ENCODE results near the gene BCORL1. TPM values are rescaled to one million over a fixed set of nuclear protein-coding genes. Genes with fewer than 3 reads are reported as not detected.

Gene BCORL1
- total and polyA plus RNA-seq, 2 of the 8 experiments (the other 6 are each of a cell fraction or from before 2014, with no cell fraction given) = 1.4 to 6.2 TPM

DNA sequence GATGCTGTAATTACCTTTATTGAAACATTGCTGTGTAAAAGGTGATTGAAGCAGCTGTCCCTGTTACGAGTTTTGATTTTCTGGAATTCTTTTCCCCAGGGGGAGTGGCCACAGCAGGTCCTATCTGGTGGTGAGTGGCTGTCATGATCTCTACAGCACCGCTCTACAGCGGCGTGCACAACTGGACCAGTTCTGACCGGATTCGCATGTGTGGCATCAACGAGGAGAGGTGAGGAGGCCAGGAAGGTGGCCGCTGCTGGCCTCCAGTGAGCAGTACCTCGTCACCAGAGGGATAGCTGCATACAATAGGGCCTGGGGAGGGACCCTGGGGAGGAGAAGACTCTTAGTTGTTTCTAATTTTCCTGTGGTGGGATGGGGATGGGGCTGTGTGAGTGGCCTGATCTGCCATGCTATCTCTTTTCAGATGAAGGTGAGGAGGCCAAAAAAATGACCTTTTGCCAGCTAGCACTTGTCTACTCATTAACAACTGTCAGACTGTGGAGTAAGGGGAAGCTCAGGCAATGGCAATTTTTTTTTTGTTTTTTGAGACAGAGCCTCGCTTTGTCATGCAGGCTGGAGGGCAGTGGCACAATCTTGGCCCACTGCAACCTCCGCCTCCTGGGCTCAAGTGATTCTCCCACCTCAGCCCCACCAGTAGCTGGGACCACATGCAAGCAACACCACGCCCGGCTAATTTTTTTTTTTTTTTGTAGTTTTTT is 22.8 kb downstream of the BCORL1 start:
- no peaks in the 10 kb centered on the region for H3K27me3 ChIP-seq (replicated peaks in 1 of 4; ENCODE audit: control insufficient read depth in 3 of 4, extremely low read depth in 1 of 4, insufficient read depth in 3 of 4, low read length in 3 of 4)
- H4K5ac ChIP-seq (ENCODE audit: insufficient read length, low read depth, low read length) = no peak overlapping the region
- no peak overlapping the region for H3K18ac ChIP-seq (ENCODE audit: extremely low read depth, low read length)
- H3K4me3 ChIP-seq (ENCODE audit: extremely low read depth in 1 of 4, insufficient read depth in 2 of 4, low read depth in 3 of 4, low read length in 4 of 4) = no peak overlapping the region
- H4K91ac ChIP-seq (replicated peaks; ENCODE audit: insufficient read length, low read length) = no peak overlapping the region
- H2AK5ac ChIP-seq (ENCODE audit: low read depth, low read length) = no peak overlapping the region
- FAIRE-seq = no peak
- no peak overlapping the region for H2AFZ ChIP-seq (ENCODE audit: low read length)
- H3K79me1 ChIP-seq (ENCODE audit: low read depth, low read length) = no peaks in the 10 kb centered on the region
- H3K9ac ChIP-seq (replicated peaks in 1 of 4; ENCODE audit: extremely low read depth in 1 of 4, low read depth in 3 of 4, low read length in 3 of 4) = no peak overlapping the region
- no peak overlapping the region for H2BK12ac ChIP-seq (ENCODE audit: low read depth, low read length)
- ChIA-PET CTCF (ENCODE audit: partially characterized antibody) (interaction anchor here (0.6 to 1.4 kb wide), 2 partner anchors 24 to 397 kb away, joined by 3 to 4 read pairs; no protein-coding TSS in a partner anchor), POLR2A (ENCODE audit: partially characterized antibody) (interaction anchor here (0.6 kb wide), 1 partner anchor 107 kb away, joined by 6 read pairs; no protein-coding TSS in a partner anchor)
- H3K23me2 ChIP-seq (ENCODE audit: low read depth, low read length) = no peaks in the 10 kb centered on the region
- no peak overlapping the region for H2BK120ac ChIP-seq (replicated peaks; ENCODE audit: low read depth, low read length)
- H3K9me3 ChIP-seq (ENCODE audit: insufficient read depth in 2 of 2, low read depth in 1 of 2, low read length in 1 of 2) = no peaks in the 10 kb centered on the region
- no peak overlapping the region for H3K27ac ChIP-seq (ENCODE audit: low read depth, low read length)
- H4K20me1 ChIP-seq (replicated peaks in 1 of 2; ENCODE audit: control insufficient read depth in 1 of 2, insufficient read depth in 2 of 2, low read length in 2 of 2) = no peaks in the 10 kb centered on the region
- no peak overlapping the region for H3K4ac ChIP-seq (replicated peaks; ENCODE audit: insufficient read length, low read depth, low read length)
- H3K23ac ChIP-seq (ENCODE audit: insufficient read length) = no peak overlapping the region
- TF ChIP-seq BRCA1 (IDR thresholded peaks at IDR 0.05; ENCODE audit: low read depth, low read length) (no peak), POLR2AphosphoS5 (IDR thresholded peaks at IDR 0.05; ENCODE audit: low read depth, low read length) (no peak), RFX5 (IDR thresholded peaks at IDR 0.05; ENCODE audit: borderline replicate concordance, low read depth, low read length) (no peak), CTBP2 (IDR thresholded peaks at IDR 0.05; ENCODE audit: borderline replicate concordance, insufficient read depth, insufficient read length, low read length) (no peak), GTF2F1 (IDR thresholded peaks at IDR 0.05; ENCODE audit: borderline replicate concordance, low read depth, low read length) (no peak)
- TF ChIP-seq, protein P1, sequence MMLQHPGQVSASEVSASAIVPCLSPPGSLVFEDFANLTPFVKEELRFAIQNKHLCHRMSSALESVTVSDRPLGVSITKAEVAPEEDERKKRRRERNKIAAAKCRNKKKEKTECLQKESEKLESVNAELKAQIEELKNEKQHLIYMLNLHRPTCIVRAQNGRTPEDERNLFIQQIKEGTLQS (IDR thresholded peaks at IDR 0.05; ENCODE audit: insufficient read depth, low read depth, low read length) = no peak
- H3K14ac ChIP-seq (ENCODE audit: insufficient read length) = no peak overlapping the region
- no peak overlapping the region for H3K56ac ChIP-seq (replicated peaks; ENCODE audit: insufficient read length, low read depth, low read length)
- no peak for DNase-seq (ENCODE audit: low read depth in 1 of 2, low spot score in 2 of 2)
- no peaks in the 10 kb centered on the region for H3K36me3 ChIP-seq (ENCODE audit: control insufficient read depth in 2 of 4, insufficient read depth in 4 of 4, low read length in 3 of 4)
- H2BK20ac ChIP-seq (ENCODE audit: low read length) = no peak overlapping the region
- no peak overlapping the region for H2BK15ac ChIP-seq (ENCODE audit: low read length)
- no peaks in the 10 kb centered on the region; a peak in 1 of 7 replicates for H3K4me1 ChIP-seq (replicated peaks in 1 of 4; ENCODE audit: control insufficient read depth in 3 of 4, insufficient read depth in 4 of 4, low read length in 3 of 4)
- 93% methylated on average over 10 of the region's 13 CpGs; no CpG with 5 or more reads in 1 of the 2 experiments for WGBS, 2 experiments (ENCODE audit: extremely low coverage in 1 of 2, insufficient coverage in 1 of 2, insufficient read length in 1 of 2, insufficient replicate concordance in 2 of 2, low coverage in 1 of 2, low lambda C conversion rate in 2 of 2, missing lambda C conversion rate in 1 of 2)
- no peak overlapping the region for H2BK5ac ChIP-seq (ENCODE audit: low read depth, low read length)
- no peaks in the 10 kb centered on the region for H3K79me2 ChIP-seq (ENCODE audit: control insufficient read depth in 1 of 2, insufficient read depth in 2 of 2, low read length in 2 of 2)
- H3K4me2 ChIP-seq (ENCODE audit: insufficient read depth in 1 of 2, low read depth in 2 of 2, low read length in 2 of 2) = no peak overlapping the region
- no peak overlapping the region for H4K8ac ChIP-seq (ENCODE audit: extremely low read depth, insufficient read depth, low read length)
